ENCODE data around the gene ANXA7.
"Not testable (repeated sequence)": the region's sequence is repeated elsewhere in the genome, so short reads cannot be mapped to it uniquely, and the experiment has no call there.

Gene ANXA7

DNA sequence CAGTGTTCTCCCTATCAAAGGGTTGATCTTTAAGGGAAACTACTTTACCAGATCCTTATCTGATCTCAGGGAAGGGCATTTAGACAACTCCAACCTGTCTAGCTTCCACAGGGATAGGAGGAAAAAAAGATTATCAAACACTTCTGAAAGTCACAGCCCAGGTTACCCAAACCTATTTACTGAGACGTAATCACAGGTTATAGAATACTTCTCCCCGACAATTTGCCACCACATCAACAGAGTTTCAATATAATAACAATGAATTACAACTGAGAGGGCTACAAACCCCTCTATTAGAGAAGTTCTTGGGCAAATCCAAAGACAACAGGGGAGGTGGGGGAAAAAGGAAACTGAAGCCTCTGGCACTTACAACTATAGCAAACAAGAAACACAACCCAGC is 81.5 kb downstream of the ANXA7 start:
- no peak for DNase-seq

DNA sequence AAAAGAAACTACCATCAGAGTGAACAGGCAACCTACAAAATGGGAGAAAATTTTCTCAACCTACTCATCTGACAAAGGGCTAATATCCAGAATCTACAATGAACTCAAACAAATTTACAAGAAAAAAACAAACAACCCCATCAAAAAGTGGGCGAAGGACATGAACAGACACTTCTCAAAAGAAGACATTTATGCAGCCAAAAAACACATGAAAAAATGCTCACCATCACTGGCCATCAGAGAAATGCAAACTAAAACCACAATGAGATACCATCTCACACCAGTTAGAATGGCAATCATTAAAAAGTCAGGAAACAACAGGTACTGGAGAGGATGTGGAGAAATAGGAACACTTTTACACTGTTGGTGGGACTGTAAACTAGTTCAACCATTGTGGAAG is 85.3 kb downstream of the ANXA7 start:
- DNase-seq: not testable (repeated sequence)

- DNase-seq: not testable (repeated sequence)
Measured at GRCh38 chr10:73325290-73325689, 88.6 kb downstream of the ANXA7 start.

Measured in NCI-H2029 treated with DMSO at 0.1 percent for 48 hours (cell line).